K562 (cell line): ENCODE results near the gene CCDC17. TPM values are rescaled to one million over a fixed set of nuclear protein-coding genes. Genes with fewer than 3 reads are reported as not detected.

Experiments
- ATAC-seq: fragments of 200-7000 bp; cut with Tn5 transposase; 3 replicates; pipeline ENCODE4 v1.9.1; 2020; ENCODE audit warnings: moderate library complexity
- BruUV-seq: library from RNA; stranded (reverse); fragments of 400-500 nt; replicated peaks from 2 replicates; lab custom pipeline; 2021; lab: Mats Ljungman, UMichigan
- CTCF ChIA-PET: fragments of 300-600 bp; formaldehyde crosslinking; extraction: SDS; loops from one replicate; lab custom pipeline; 2021; ENCODE audit warnings: low intra/inter-chr PET ratio; lab: Yijun Ruan, JAX
- POLR2A ChIA-PET: fragments of 300-600, 350-650 bp; sonication (Branson Sonifier 250); formaldehyde crosslinking; extraction: SDS; loops from one replicate; lab custom pipeline; 2021; ENCODE audit warnings: antibody characterized with exemption, inconsistent platforms; lab: Yijun Ruan, JAX
- DNase-seq, 4 experiments: peaks; one replicate each; pipeline versions ENCODE4 v3.0.0 to v3.0.0-alpha.2; 2011 to 2018; ENCODE audit warnings: low spot score in 3 of 4, mixed read lengths in 3 of 4; ENCODE audit errors: extremely low read depth in 1 of 4
- FAIRE-seq: peaks from 2 replicates; lab custom pipeline; 2011; peaks lifted over from hg19 to GRCh38; lab: Jason Lieb, UNC
- H2AFZ ChIP-seq: 2 replicates; pipeline ENCODE4 v1.6.0; 2011; ENCODE audit warnings: low read depth, low read length, control low read depth, inconsistent platforms
- H3K27ac ChIP-seq: fragments of 200-600 bp; 3 replicates; pipeline ENCODE4 v1.8.0; 2011; ENCODE audit warnings: low read depth, mild to moderate bottlenecking, control low read depth, inconsistent platforms, low read length, moderate library complexity, mixed read lengths; ENCODE audit errors: extremely low read depth
- H3K27me3 ChIP-seq, 2 experiments: fragments of 300-600 bp in 1 of 2; 2 replicates in 1 of 2; 3 replicates in 1 of 2; pipeline versions ENCODE4 v1.6.0 to v1.8.0; 2011; ENCODE audit warnings: inconsistent platforms in 2 of 2, low read length in 2 of 2, mild to moderate bottlenecking in 1 of 2, mixed read lengths in 1 of 2, moderate library complexity in 1 of 2; ENCODE audit not compliant: control insufficient read depth in 2 of 2, insufficient read depth in 2 of 2
- H3K36me3 ChIP-seq: fragments of 300-600 bp; 3 replicates; pipeline ENCODE4 v1.8.0; 2011; ENCODE audit warnings: mild to moderate bottlenecking, low read length, inconsistent platforms; ENCODE audit not compliant: control insufficient read depth, insufficient read depth
- H3K4me1 ChIP-seq, 2 experiments: fragments of 200-600 bp in 1 of 2; replicated peaks in 1 of 2; 2 replicates in 1 of 2; 3 replicates in 1 of 2; pipeline versions ENCODE4 v1.5.1 to v1.8.0; 2011; ENCODE audit warnings: inconsistent platforms in 2 of 2, low read length in 2 of 2, mild to moderate bottlenecking in 1 of 2, mixed read lengths in 1 of 2, moderate library complexity in 1 of 2; ENCODE audit not compliant: control insufficient read depth in 2 of 2, insufficient read depth in 2 of 2
- H3K4me2 ChIP-seq: 2 replicates; pipeline ENCODE4 v1.6.1; 2011; ENCODE audit warnings: low read length, control low read depth, inconsistent platforms, mixed read lengths; ENCODE audit not compliant: insufficient read depth
- H3K4me3 ChIP-seq: fragments of 200-600 bp; sonication (generic), shearing (Covaris generic); 2 replicates; pipeline ENCODE4 v1.5.1; 2016; ENCODE audit warnings: control low read depth, inconsistent platforms
- H3K79me2 ChIP-seq: fragments of 200-600 bp; 3 replicates; pipeline ENCODE4 v1.8.0; 2011; ENCODE audit warnings: low read length, inconsistent platforms; ENCODE audit not compliant: control insufficient read depth, insufficient read depth
- H3K9ac ChIP-seq, 2 experiments: 2 replicates each; pipeline versions ENCODE4 v1.6.0 to v1.6.1; 2011; ENCODE audit warnings: low read depth in 2 of 2, low read length in 2 of 2, control low read depth in 1 of 2, inconsistent platforms in 1 of 2, mild to moderate bottlenecking in 1 of 2, mixed read lengths in 1 of 2; ENCODE audit not compliant: insufficient read depth in 1 of 2
- H3K9me1 ChIP-seq: one replicate; pipeline ENCODE4 v1.6.0; 2011; ENCODE audit warnings: inconsistent platforms, mild to moderate bottlenecking, low read length, moderate library complexity; ENCODE audit not compliant: control insufficient read depth, insufficient read depth
- H3K9me3 ChIP-seq: replicated peaks from 2 replicates; pipeline ENCODE4 v1.5.1; 2011; ENCODE audit warnings: low read depth, low read length, inconsistent platforms; ENCODE audit not compliant: control insufficient read depth, insufficient read depth
- H4K20me1 ChIP-seq: replicated peaks from 2 replicates; pipeline ENCODE4 v1.6.1; 2011; ENCODE audit warnings: low read length, inconsistent platforms, mixed read lengths; ENCODE audit not compliant: control insufficient read depth, insufficient read depth
- KDM1A ChIP-seq, 2 experiments: fragments of 450-650 bp; IDR thresholded peaks; 2 replicates each; pipeline ENCODE4 v1.6.1; 2016; ENCODE audit warnings: mild to moderate bottlenecking in 2 of 2
- MITF ChIP-seq: IDR thresholded peaks from 2 replicates; pipeline ENCODE4 v1.6.1; 2014; ENCODE audit warnings: antibody characterized with exemption
- SUPT5H ChIP-seq: fragments of 450-650 bp; IDR thresholded peaks from 2 replicates; pipeline ENCODE4 v1.6.1; 2016
- YBX1 ChIP-seq: fragments of 450-650 bp; IDR thresholded peaks from 2 replicates; pipeline ENCODE4 v1.7.1; 2016; ENCODE audit warnings: mild to moderate bottlenecking
- ZFP30 ChIP-seq: fragments of 250-450 bp; sonication (Bioruptor Pico); IDR thresholded peaks from 2 replicates; pipeline ENCODE4 v1.8.0; 2022; ENCODE audit warnings: moderate library complexity, mild to moderate bottlenecking, inconsistent platforms, borderline replicate concordance
- ZFPM2 ChIP-seq: fragments of 250-450 bp; sonication (Bioruptor Pico); IDR thresholded peaks from 2 replicates; pipeline ENCODE4 v1.5.1; 2022; ENCODE audit warnings: mild to moderate bottlenecking
- ZNF143 ChIP-seq: sonication (generic); formaldehyde crosslinking; IDR thresholded peaks from 2 replicates; pipeline ENCODE4 v1.9.0; 2022; ENCODE audit warnings: mild to moderate bottlenecking, missing genetic modification reagents
- ZNF3 ChIP-seq: fragments of 250-450 bp; sonication (Bioruptor Pico); IDR thresholded peaks from 2 replicates; pipeline ENCODE4 v1.5.0; 2021; ENCODE audit warnings: mild to moderate bottlenecking, moderate library complexity
- WGBS: fragments of 100-300 bp; shearing (Covaris generic); methylation state at CpG from one replicate; pipeline ENCODE4 v1.1.6; 2016; ENCODE audit warnings: low coverage, mixed read lengths; ENCODE audit not compliant: insufficient coverage; ENCODE audit errors: missing lambda C conversion rate; 5-methylcytosine and 5-hydroxymethylcytosine counted together
- in situ Hi-C: fragments of 300-500 bp; cut with MboI; formaldehyde crosslinking; loops from 4 replicates; pipeline ENCODE4 v1.15.0; 2018; ENCODE audit warnings: inconsistent platforms, mixed read lengths
- intact Hi-C: fragments of 100-400 bp; cut with micrococcal nuclease; formaldehyde crosslinking; loops from 2 replicates; pipeline ENCODE4 v1.14.2; 2022
- polyA plus RNA-seq, 8 experiments: library from polyadenylated mRNA; depleted of rRNA in 4 of 8; stranded (reverse) in 5 of 8; unstranded in 3 of 8; fragments of >200 nt; fragmentation: Nextera tagmentation in 2 of 8; fragmentation: Illumina TruSeq in 1 of 8; extraction: Ambion mirVana in 2 of 8; extraction: Trizol in 1 of 8; gene quantifications; 2 replicates each; pipeline versions ENCODE4 v1.2.1 to v1.2.3, GENCODE V29; 2011 to 2014; ENCODE audit warnings: inconsistent platforms in 1 of 8, missing spikeins in 1 of 8
- total RNA-seq, 7 experiments: library from RNA; depleted of rRNA in 6 of 7; stranded (reverse); fragments of >200 nt in 6 of 7; fragmentation: Illumina TruSeq in 2 of 7; extraction: Trizol in 2 of 7; gene quantifications; 2 replicates each; pipeline versions ENCODE4 v1.2.1 to v1.2.3, GENCODE V29; 2011 to 2021; ENCODE audit warnings: low replicate concordance in 1 of 7

The CCDC17 gene
- total and polyA plus RNA-seq, 9 of the 15 experiments (the other 6 are each of a cell fraction or from before 2014, with no cell fraction given), result 0.20 to 2.4 (median 0.85) TPM

GRCh38 chr1:45647248-45648021 lies 23.6 kb upstream of the CCDC17 start:
- H2AFZ ChIP-seq, result no peak overlapping the region
- intact Hi-C loops (no loop called here), in situ Hi-C loops (loop anchor here (25.0 kb wide), 1 partner anchor 540 kb away; the partner anchor contains the start of genes P3R3URF, POMGNT1 and TSPAN1)
- H3K36me3 ChIP-seq, result peaks cover 86% of the 10 kb centered on the region
- DNase-seq (no peak), FAIRE-seq (no peak), ATAC-seq (no peak)
- ChIA-PET CTCF (no interaction called here), POLR2A (interaction anchor here (0.6 to 5.4 kb wide), 9 partner anchors 9 to 524 kb away, joined by 3 to 35 read pairs (median 3); partner anchors contain the start of gene GPBP1L1)
- no peaks in the 10 kb centered on the region for H3K9me1 ChIP-seq
- no peak overlapping the region for H3K27ac ChIP-seq
- no peaks in the 10 kb centered on the region for H3K27me3 ChIP-seq
- WGBS, result 96% methylated on average over 9 of the region's 9 CpGs
- no TSS peak for BruUV-seq
- H3K4me1 ChIP-seq, result no peaks in the 10 kb centered on the region
- no peak overlapping the region for H3K4me3 ChIP-seq
- H3K9ac ChIP-seq, result no peak overlapping the region
- TF ChIP-seq KDM1A (IDR thresholded peaks at IDR 0.05), result no peak
- no peak for TF ChIP-seq YBX1
- TF ChIP-seq MITF, result no peak
- TF ChIP-seq ZFP30 (CRISPR knock-in tag), result no peak
- no peak for TF ChIP-seq ZFPM2 (CRISPR knock-in tag)
- TF ChIP-seq SUPT5H, result peak; percentile 23
- TF ChIP-seq ZNF3 (CRISPR knock-in tag), result no peak
- no peak for TF ChIP-seq ZNF143
- H4K20me1 ChIP-seq, result no peaks in the 10 kb centered on the region
- no peaks in the 10 kb centered on the region for H3K9me3 ChIP-seq
- no peak overlapping the region for H3K4me2 ChIP-seq
- H3K79me2 ChIP-seq, result peaks cover 12% of the 10 kb centered on the region
